OCI-LY1 (cell line): ENCODE measurements around the gene GNG4.

Experiments used
- H2AFZ ChIP-seq: fragments of 200-600 bp; sonication (generic), shearing (Covaris generic); 2 replicates; pipeline ENCODE4 v1.6.0; 2014; ENCODE audit warnings: antibody characterized with exemption, mild to moderate bottlenecking, low read length
- H3F3A ChIP-seq: fragments of 200-600 bp; sonication (generic), shearing (Covaris generic); 2 replicates; pipeline ENCODE4 v1.6.0; 2014; ENCODE audit warnings: mild to moderate bottlenecking, antibody characterized with exemption, low read length, moderate library complexity; ENCODE audit not compliant: insufficient read depth
- H3K27ac ChIP-seq: fragments of 200-600 bp; sonication (generic); 2 replicates; pipeline ENCODE4 v1.5.1; 2014; ENCODE audit warnings: low read length, mixed run types, mild to moderate bottlenecking, low read depth; ENCODE audit not compliant: poor library complexity, severe bottlenecking
- H3K27me3 ChIP-seq: fragments of 200-600 bp; sonication (generic); 2 replicates; pipeline ENCODE4 v1.6.0; 2014; ENCODE audit warnings: antibody characterized with exemption, mild to moderate bottlenecking, low read length, moderate library complexity; ENCODE audit not compliant: insufficient read depth
- H3K36me3 ChIP-seq: fragments of 200-600 bp; sonication (generic); 2 replicates; pipeline ENCODE4 v1.6.1; 2014; ENCODE audit warnings: mild to moderate bottlenecking, antibody characterized with exemption, low read length, moderate library complexity, mixed read lengths; ENCODE audit not compliant: insufficient read depth
- H3K4me1 ChIP-seq: fragments of 200-600 bp; sonication (generic); 2 replicates; pipeline ENCODE4 v1.5.1; 2014; ENCODE audit warnings: mild to moderate bottlenecking, low read length, moderate library complexity; ENCODE audit not compliant: insufficient read depth, severe bottlenecking
- H3K4me2 ChIP-seq: fragments of 200-600 bp; sonication (generic), shearing (Covaris generic); 2 replicates; pipeline ENCODE4 v1.6.1; 2014; ENCODE audit warnings: low read length
- H3K4me3 ChIP-seq: fragments of 200-600 bp; sonication (generic); 2 replicates; pipeline ENCODE4 v1.5.1; 2014; ENCODE audit warnings: low read length, low read depth, mild to moderate bottlenecking, mixed read lengths; ENCODE audit not compliant: poor library complexity, severe bottlenecking
- H3K79me2 ChIP-seq: fragments of 200-600 bp; shearing (Covaris generic); 2 replicates; pipeline ENCODE4 v1.6.1; 2016; ENCODE audit warnings: mixed run types, low read length, mixed read lengths; ENCODE audit not compliant: insufficient read depth
- H3K9ac ChIP-seq: fragments of 200-600 bp; sonication (generic), shearing (Covaris generic); 2 replicates; pipeline ENCODE4 v1.6.1; 2014; ENCODE audit warnings: mild to moderate bottlenecking, low read length, mixed read lengths
- H3K9me2 ChIP-seq: fragments of 200-600 bp; sonication (generic), shearing (Covaris generic); 2 replicates; pipeline ENCODE4 v1.6.1; 2014; ENCODE audit warnings: low read depth, mild to moderate bottlenecking, low read length, mixed read lengths
- H3K9me3 ChIP-seq: fragments of 200-600 bp; shearing (Covaris generic); 2 replicates; pipeline ENCODE4 v1.6.1; 2014; ENCODE audit warnings: low read length, mixed read lengths
- H4K20me1 ChIP-seq: fragments of 200-600 bp; sonication (generic), shearing (Covaris generic); 2 replicates; pipeline ENCODE4 v1.6.0; 2016; ENCODE audit warnings: mild to moderate bottlenecking, low read length; ENCODE audit not compliant: insufficient read depth
- CTCF ChIP-seq: fragments of 200-600 bp; sonication (generic), shearing (Covaris generic); IDR thresholded peaks from 2 replicates; pipeline ENCODE4 v1.5.1; 2017; ENCODE audit warnings: mild to moderate bottlenecking, antibody characterized with exemption, low read length, moderate library complexity, mixed read lengths
- EZH2 ChIP-seq: fragments of 200-600 bp; sonication (generic), shearing (Covaris generic); IDR thresholded peaks from 2 replicates; pipeline ENCODE4 v1.8.0; 2017; ENCODE audit warnings: borderline replicate concordance, mixed run types, mild to moderate bottlenecking, antibody characterized with exemption, low read length, moderate library complexity, mixed read lengths

Gene GNG4

DNA sequence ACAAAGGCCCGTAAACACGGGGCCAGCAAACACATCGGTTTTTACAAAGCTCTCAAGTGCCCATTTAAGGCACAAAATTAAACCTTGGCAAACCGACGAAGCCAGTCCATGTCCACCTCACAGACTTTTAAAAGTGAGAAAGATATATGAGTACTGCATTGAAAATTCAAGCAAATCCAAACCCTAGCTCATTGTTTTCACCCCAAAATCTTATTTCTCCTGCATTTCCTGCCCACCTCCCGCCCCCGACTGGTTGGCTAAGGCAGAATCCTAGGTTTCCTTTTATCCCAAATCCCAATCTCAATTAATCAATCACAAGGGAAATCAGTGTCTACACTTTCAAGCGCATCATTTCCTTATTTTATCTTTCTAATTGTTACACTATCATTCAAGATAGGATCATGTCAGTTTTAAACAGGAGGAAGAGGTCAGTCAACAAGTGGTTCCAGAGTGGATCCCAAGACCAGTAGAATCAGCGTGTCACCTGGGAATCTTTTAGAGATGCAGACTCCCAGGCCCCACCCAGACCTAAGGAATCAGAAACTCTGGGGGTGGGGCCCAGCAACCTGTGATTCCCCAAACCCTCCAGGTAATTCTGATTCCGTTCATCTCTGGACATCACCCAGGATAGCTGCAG lies 1.7 kb upstream of the GNG4 start:
- no peak for TF ChIP-seq CTCF
- TF ChIP-seq EZH2, result no peak
- H3K27ac ChIP-seq, result no peak overlapping the region

GRCh38 chr1:235650341-235651169 lies 971 bp upstream of the GNG4 start:
- H3K4me3 ChIP-seq, result no peak overlapping the region

More for the DNA sequence above, 1.7 kb upstream of the GNG4 start:
- Histone ChIP-seq H3K9me3 (no peaks in the 10 kb centered on the region), H3K4me2 (no peak overlapping the region), H3K4me1 (no peaks in the 10 kb centered on the region), H2AFZ (no peak overlapping the region), H3K36me3 (no peaks in the 10 kb centered on the region), H3K79me2 (no peaks in the 10 kb centered on the region), H3F3A (no peaks in the 10 kb centered on the region), H3K9me2 (no peaks in the 10 kb centered on the region), H3K4me3 (no peak overlapping the region), H3K9ac (no peak overlapping the region), H3K27me3 (no peaks in the 10 kb centered on the region), H4K20me1 (no peaks in the 10 kb centered on the region)

GRCh38 chr1:235648954-235649367 lies 623 bp downstream of the GNG4 start:
- Histone ChIP-seq H3K9me2 (no peaks in the 10 kb centered on the region), H3K4me1 (no peaks in the 10 kb centered on the region), H3K4me2 (no peak overlapping the region; the same call in 1 of the 2 replicates), H3F3A (no peaks in the 10 kb centered on the region), H3K4me3 (no peak overlapping the region), H3K36me3 (no peaks in the 10 kb centered on the region), H3K79me2 (no peaks in the 10 kb centered on the region), H4K20me1 (no peaks in the 10 kb centered on the region), H3K27ac (no peak overlapping the region), H3K27me3 (no peaks in the 10 kb centered on the region), H3K9ac (no peak overlapping the region), H2AFZ (no peak overlapping the region), H3K9me3 (no peaks in the 10 kb centered on the region)
- TF ChIP-seq EZH2 (no peak), CTCF (no peak)

More at GRCh38 chr1:235650341-235651169, 971 bp upstream of the GNG4 start:
- Histone ChIP-seq H4K20me1 (no peaks in the 10 kb centered on the region), H3K4me2 (no peak overlapping the region), H3K9ac (no peak overlapping the region), H3K9me3 (no peaks in the 10 kb centered on the region), H3K27me3 (no peaks in the 10 kb centered on the region), H3K79me2 (no peaks in the 10 kb centered on the region), H3K4me1 (no peaks in the 10 kb centered on the region), H3F3A (no peaks in the 10 kb centered on the region), H3K36me3 (no peaks in the 10 kb centered on the region), H3K9me2 (no peaks in the 10 kb centered on the region), H2AFZ (no peak overlapping the region), H3K27ac (no peak overlapping the region)
- no peak for TF ChIP-seq CTCF
- TF ChIP-seq EZH2, result no peak
